Adrenal gland (tissue), 12 donors: ENCODE measurements around the gene ATXN1. TPM values are rescaled to one million over a fixed set of nuclear protein-coding genes. Genes with fewer than 3 reads are reported as not detected.

ENCODE experiments used
- DNase-seq, 7 donors: peaks; one replicate each; pipeline ENCODE4 v3.0.0-alpha.2; 2019 to 2020
- H3K27ac ChIP-seq, 5 donors: fragments of 200-600 bp; sonication (generic) in 4 of 5; 1 replicate in 3 of 5; 2 replicates in 2 of 5; pipeline versions ENCODE4 v1.5.1 to v1.8.0; 2016 to 2020; ENCODE audit warnings: mild to moderate bottlenecking in 1 of 5
- H3K27me3 ChIP-seq: fragments of 200-600 bp; 2 replicates; pipeline ENCODE4 v1.8.0; 2021
- H3K36me3 ChIP-seq, 2 donors: fragments of 200-600 bp; replicated peaks in 1 of 2; 1 replicate in 1 of 2; 2 replicates in 1 of 2; pipeline versions ENCODE4 v1.5.1 to v1.8.0; 2018 to 2022
- H3K4me1 ChIP-seq, 2 donors: fragments of 200-600 bp; replicated peaks in 1 of 2; 1 replicate in 1 of 2; 2 replicates in 1 of 2; pipeline versions ENCODE4 v1.5.1 to v1.8.0; 2018 to 2021
- H3K4me3 ChIP-seq, 4 donors: fragments of 200-600 bp; sonication (generic) in 3 of 4; one replicate each; pipeline ENCODE4 v1.5.1; 2016 to 2018
- H3K9me3 ChIP-seq, 3 donors: fragments of 200-600 bp; sonication (generic) in 1 of 3; replicated peaks in 1 of 3; 1 replicate in 2 of 3; 2 replicates in 1 of 3; pipeline versions ENCODE4 v1.5.1 to v1.8.0; 2016 to 2021
- CTCF ChIP-seq, 6 experiments: fragments of 450-650 bp in 4 of 6; fragments of 200-600 bp in 2 of 6; sonication (generic) in 1 of 6; IDR thresholded peaks; 1 replicate in 5 of 6; 2 replicates in 1 of 6; pipeline versions ENCODE4 v1.5.1 to v1.8.0; 2016 to 2021; ENCODE audit warnings: antibody characterized with exemption in 6 of 6, mild to moderate bottlenecking in 2 of 6, moderate library complexity in 1 of 6
- POLR2A ChIP-seq, 2 donors: fragments of 450-650 bp; IDR thresholded peaks; one replicate each; pipeline ENCODE4 v1.6.1; 2017; ENCODE audit warnings: antibody characterized with exemption in 2 of 2, mild to moderate bottlenecking in 2 of 2, moderate library complexity in 1 of 2
- WGBS, 4 donors: extraction: QIAGEN DNeasy Blood & Tissue Kit in 2 of 4; methylation state at CpG; one replicate each; pipeline versions ENCODE4 v1.1.5 to v1.1.7; 2013 to 2017; 5-methylcytosine and 5-hydroxymethylcytosine counted together
- intact Hi-C, 2 donors: fragments of 100-400 bp; cut with DNase I; formaldehyde crosslinking; loops; one replicate each; pipeline versions ENCODE4 v1.14.1 to v1.15.0; 2022 to 2023
- polyA plus RNA-seq, 3 donors: library from polyadenylated mRNA; stranded (reverse); fragments of 200-250 nt in 2 of 3; fragments of 350-450 nt in 1 of 3; fragmentation: Illumina TruSeq in 1 of 3; extraction: RNeasy Lipid Tissue Mini Kit (QIAGEN cat#74804) in 1 of 3; gene quantifications; one replicate each; pipeline ENCODE4 v1.2.3, GENCODE V29; 2013 to 2014
- total RNA-seq, 9 donors: library from RNA; depleted of rRNA in 4 of 9; stranded (reverse); fragments of >200 nt in 4 of 9; fragments of 120-200 nt in 1 of 9; fragmentation: NEBNext Ultra II Directional in 1 of 9; extraction: Animal tissue kit (Norgen Biotek cat#: 25700) in 1 of 9; gene quantifications; one replicate each; pipeline versions ENCODE4 v1.1.0 to v1.2.4, GENCODE V29; 2013 to 2023
- donor health status: healthy with polysubstance abuse.
- donor health status: Bipolar disorder and iron deficiency.
- donor health status: DM: yes; HTN: yes; CAD: no.
- donor health status: DM: no; HTN: no; CAD: no.
- donor health status: DM: no; HTN: no; CAD: no.
- donor health status: DM: yes; HTN: yes; CAD: no.

The ATXN1 gene
- total and polyA plus RNA-seq, 12 donors, result 3.4 to 51.3 (median 25.4) TPM

DNA sequence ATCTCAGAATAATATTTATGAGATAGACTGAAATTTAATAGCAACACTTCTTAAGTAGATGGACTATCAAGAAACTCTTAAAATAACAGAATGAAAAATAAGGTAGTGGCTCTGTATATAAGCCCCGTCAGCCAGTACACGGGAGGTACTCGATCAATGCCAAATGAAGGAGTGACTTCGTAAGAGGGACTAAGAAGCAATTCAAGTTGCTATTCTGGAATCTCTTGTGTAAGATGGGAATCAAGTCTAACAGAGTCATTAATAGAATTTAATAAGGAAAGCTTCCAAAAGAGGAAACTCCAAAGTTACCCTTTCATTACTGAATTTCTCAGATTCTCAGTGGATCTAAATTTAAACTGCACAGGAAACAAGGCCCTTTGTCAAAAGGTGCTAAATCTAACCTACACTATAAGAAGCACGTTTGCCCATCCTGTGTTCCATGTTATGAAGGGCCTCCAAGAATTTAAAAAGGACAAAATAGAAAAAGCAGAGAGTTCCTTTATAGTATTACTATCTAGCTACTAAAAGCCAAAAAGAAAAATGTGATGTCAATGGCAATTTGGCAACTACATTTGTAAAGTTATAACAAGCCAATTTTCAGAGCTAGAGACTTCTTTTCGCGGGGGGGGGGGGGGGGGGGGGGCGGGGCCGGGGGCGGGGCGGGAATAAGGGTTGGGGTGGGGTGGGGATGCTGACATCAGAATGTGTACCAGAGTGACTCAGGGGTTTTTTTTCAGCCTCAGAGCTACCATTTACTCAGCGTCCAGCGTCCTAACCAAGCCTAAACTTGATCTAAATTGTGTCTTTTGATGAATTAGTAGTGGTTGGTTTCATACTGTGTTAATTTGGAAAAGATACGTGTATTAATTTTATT is 322.3 kb downstream of the ATXN1 start:
- Histone ChIP-seq H3K27ac (no peak overlapping the region), H3K4me3 (no peak overlapping the region), H3K9me3 (no peaks in the 10 kb centered on the region), H3K27me3 (no peaks in the 10 kb centered on the region), H3K36me3 (no peaks in the 10 kb centered on the region), H3K4me1 (peaks cover 11 to 14% of the 10 kb centered on the region in 2 donors)
- peak in 3 of 7 donors; percentile 21 to 30 (median 21) for DNase-seq
- no peak for TF ChIP-seq POLR2A (IDR thresholded peaks at IDR 0.05)
- no peak for TF ChIP-seq CTCF (IDR thresholded peaks at IDR 0.05)
- intact Hi-C loops, result no loop called here
- WGBS, 4 donors, result 37 to 54% (median 49%) methylated on average over 10 to 14 of the region's 14 CpGs

DNA sequence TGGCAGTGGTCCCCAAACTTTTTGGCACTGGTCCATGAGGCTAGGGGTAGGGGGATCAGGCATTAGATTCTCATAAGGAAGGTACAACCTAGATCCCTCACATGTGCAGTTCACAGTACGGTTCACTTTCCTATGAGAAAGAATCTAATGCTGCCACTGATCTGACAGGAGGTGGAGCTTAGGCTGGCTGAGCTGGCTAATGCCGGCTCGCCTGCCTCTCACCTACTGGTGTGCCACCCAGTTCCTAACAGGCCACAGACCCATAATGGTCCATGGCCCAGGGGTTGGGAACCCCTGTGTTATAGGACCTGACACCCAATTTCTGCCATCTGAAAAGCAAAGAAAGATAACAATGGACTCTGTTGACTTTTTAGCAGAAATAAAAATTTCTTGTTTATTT is 323.3 kb downstream of the ATXN1 start:
- Histone ChIP-seq H3K36me3 (no peaks in the 10 kb centered on the region), H3K9me3 (no peaks in the 10 kb centered on the region), H3K4me1 (peaks cover 11 to 15% of the 10 kb centered on the region in 2 donors), H3K27me3 (no peaks in the 10 kb centered on the region), H3K4me3 (no peak overlapping the region), H3K27ac (no peak overlapping the region)
- peak in 1 of 7 donors; percentile 14 for DNase-seq
- no peak for TF ChIP-seq CTCF (IDR thresholded peaks at IDR 0.05)
- intact Hi-C loops, result no loop called here
- WGBS, 4 donors, result 72 to 93% (median 83%) methylated on average over 2 to 3 of the region's 3 CpGs

DNA sequence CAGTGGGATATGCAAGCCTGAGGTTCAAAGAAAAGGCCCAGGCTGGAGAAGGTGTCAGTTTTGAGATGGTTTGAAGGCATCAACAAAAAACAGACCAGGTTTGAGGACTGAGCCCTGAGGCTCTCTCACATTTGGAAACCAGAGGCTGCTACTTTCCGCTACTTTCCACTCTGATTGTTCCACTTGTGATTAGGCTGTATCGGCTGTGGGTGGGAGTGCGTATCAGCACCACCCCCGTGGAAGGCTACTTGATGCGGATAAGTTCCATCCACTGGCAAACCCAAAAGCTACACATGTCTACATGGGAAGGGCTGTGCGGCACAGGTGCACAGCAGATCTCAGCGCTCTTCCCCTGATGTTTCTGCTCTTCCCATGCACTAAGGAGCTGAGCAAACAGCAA is 324.2 kb downstream of the ATXN1 start:
- WGBS, 4 donors, result 83 to 99% (median 93%) methylated on average over 7 of the region's 7 CpGs
- Histone ChIP-seq H3K36me3 (no peaks in the 10 kb centered on the region), H3K9me3 (no peaks in the 10 kb centered on the region), H3K4me1 (peaks cover 18 to 24% of the 10 kb centered on the region in 2 donors), H3K27me3 (no peaks in the 10 kb centered on the region), H3K27ac (no peak overlapping the region), H3K4me3 (no peak overlapping the region)
- no peak for DNase-seq
- TF ChIP-seq CTCF (IDR thresholded peaks at IDR 0.05) (no peak), POLR2A (IDR thresholded peaks at IDR 0.05) (no peak)
- intact Hi-C loops, result no loop called here

DNA sequence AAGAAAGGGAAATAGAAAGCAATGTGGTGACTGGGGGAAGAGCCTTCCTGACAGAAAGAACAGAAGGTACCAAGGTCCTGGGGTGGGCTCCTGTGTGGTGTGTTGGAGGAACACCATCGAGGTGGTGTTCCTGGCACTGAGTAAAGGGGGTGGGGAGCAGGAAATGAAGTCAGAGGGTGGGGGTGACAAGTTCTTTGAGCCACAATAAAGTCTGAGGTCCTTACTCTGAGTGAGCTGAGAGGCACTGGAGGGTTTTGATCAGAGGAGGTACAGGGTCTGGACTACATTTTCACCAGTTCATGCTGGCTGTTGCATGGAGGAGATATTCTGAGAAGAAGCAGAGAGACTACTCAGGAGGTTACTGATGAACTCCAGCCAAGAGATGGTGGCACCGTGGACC is 324.7 kb downstream of the ATXN1 start:
- WGBS, 4 donors, result 72 to 86% (median 81%) methylated on average over 2 of the region's 2 CpGs
- DNase-seq, result no peak
- H3K27ac ChIP-seq, result no peak overlapping the region
- peaks cover 18 to 28% of the 10 kb centered on the region in 2 donors for H3K4me1 ChIP-seq
- no peaks in the 10 kb centered on the region for H3K9me3 ChIP-seq
- H3K27me3 ChIP-seq, result no peaks in the 10 kb centered on the region
- intact Hi-C loops, result no loop called here
- H3K4me3 ChIP-seq, result no peak overlapping the region
- TF ChIP-seq POLR2A (IDR thresholded peaks at IDR 0.05), result no peak
- no peaks in the 10 kb centered on the region for H3K36me3 ChIP-seq

GRCh38 chr6:16434885-16435284 is 326.4 kb downstream of the ATXN1 start:
- H3K4me3 ChIP-seq, result no peak overlapping the region
- H3K36me3 ChIP-seq, result no peaks in the 10 kb centered on the region
- intact Hi-C loops, result no loop called here
- H3K4me1 ChIP-seq, result peaks cover 18 to 32% of the 10 kb centered on the region in 2 donors
- 92 to 98% (median 94%) methylated on average over 4 of the region's 4 CpGs for WGBS, 4 donors
- no peaks in the 10 kb centered on the region for H3K27me3 ChIP-seq
- TF ChIP-seq POLR2A (IDR thresholded peaks at IDR 0.05) (no peak), CTCF (IDR thresholded peaks at IDR 0.05) (no peak)
- no peak for DNase-seq
- H3K9me3 ChIP-seq, result no peaks in the 10 kb centered on the region
- H3K27ac ChIP-seq, result no peak overlapping the region
